Gastrocnemius medialis (tissue), 4 donors: ENCODE measurements around the gene SCARB2. TPM values are rescaled to one million over a fixed set of nuclear protein-coding genes. Genes with fewer than 3 reads are reported as not detected.
A peak's percentile ranks its signal among the peaks of the same experiment; 100 is the strongest.

ENCODE experiments used
- ATAC-seq, 2 donors: fragments of 150-250 bp; one replicate each; pipeline ENCODE4 v1.9.1; 2016
- DNase-seq, 2 donors: peaks; one replicate each; pipeline ENCODE4 v3.0.0-alpha.2; 2019
- H3K27ac ChIP-seq, 4 donors: fragments of 200-600 bp; sonication (generic); 1 replicate in 1 of 4; 2 replicates in 3 of 4; pipeline ENCODE4 v1.5.1; 2016 to 2018; ENCODE audit warnings: mild to moderate bottlenecking in 2 of 4, moderate library complexity in 1 of 4
- H3K27me3 ChIP-seq, 3 donors: fragments of 200-600 bp; sonication (generic) in 2 of 3; 1 replicate in 1 of 3; 2 replicates in 2 of 3; pipeline versions ENCODE4 v1.5.1 to v1.6.0; 2016 to 2019; ENCODE audit warnings: mild to moderate bottlenecking in 1 of 3, moderate library complexity in 1 of 3
- H3K36me3 ChIP-seq, 2 donors: fragments of 200-600 bp; sonication (generic) in 1 of 2; one replicate each; pipeline ENCODE4 v1.5.1; 2017 to 2018
- H3K4me1 ChIP-seq, 2 donors: fragments of 200-600 bp; sonication (generic) in 1 of 2; one replicate each; pipeline ENCODE4 v1.5.1; 2016 to 2017; ENCODE audit warnings: mild to moderate bottlenecking in 2 of 2
- H3K4me3 ChIP-seq, 4 donors: fragments of 200-600 bp; sonication (generic) in 3 of 4; 1 replicate in 1 of 4; 2 replicates in 3 of 4; pipeline ENCODE4 v1.5.1; 2016 to 2019; ENCODE audit warnings: mild to moderate bottlenecking in 2 of 4
- H3K9me3 ChIP-seq, 3 donors: fragments of 200-600 bp; sonication (generic) in 2 of 3; 1 replicate in 1 of 3; 2 replicates in 2 of 3; pipeline ENCODE4 v1.5.1; 2016 to 2019
- POLR2A ChIP-seq, 2 donors: fragments of 450-650 bp; IDR thresholded peaks; one replicate each; pipeline ENCODE4 v1.6.1; 2017; ENCODE audit warnings: antibody characterized with exemption in 2 of 2, mild to moderate bottlenecking in 2 of 2, moderate library complexity in 2 of 2
- in situ Hi-C, 4 donors: fragments of 200-750 bp; cut with MboI; loops; one replicate each; pipeline versions ENCODE4 v1.15.0 to v1.8.0; 2017; ENCODE audit warnings: low sequenced_read_pairs in 4 of 4
- intact Hi-C: fragments of 100-400 bp; cut with DNase I; formaldehyde crosslinking; loops from one replicate; pipeline ENCODE4 v1.15.1; 2023; ENCODE audit warnings: low total_unique reads
- total RNA-seq, 4 donors: library from RNA; depleted of rRNA; stranded (reverse); fragments of >200 nt; gene quantifications; one replicate each; pipeline versions ENCODE4 v1.1.0 to v1.2.3, GENCODE V29; 2016
- TF ChIP-seq, protein P1 (sequence below), 5 experiments: fragments of 450-650 bp in 3 of 5; fragments of 200-600 bp in 2 of 5; sonication (generic) in 2 of 5; IDR thresholded peaks in 4 of 5; conservative IDR thresholded peaks in 1 of 5; 1 replicate in 4 of 5; 2 replicates in 1 of 5; pipeline ENCODE4 v1.5.1; 2016 to 2019; ENCODE audit warnings: antibody characterized with exemption in 5 of 5, mild to moderate bottlenecking in 3 of 5, moderate library complexity in 3 of 5

SCARB2 gene
- total RNA-seq, 4 donors from 2014 or later, result 91.3 to 292 (median 186) TPM

- DNase-seq (no peak), ATAC-seq (no peak)
- in situ Hi-C loops, result loop anchor here (10.0 to 25.0 kb wide), 4 partner anchors 57 to 774 kb away; partner anchors contain the start of gene STBD1 (in 3 of the 4)
- Histone ChIP-seq H3K27me3 (no peaks in the 10 kb centered on the region), H3K4me3 (no peak overlapping the region), H3K27ac (peak overlapping the region; percentile 54 to 97 (median 96)), H3K9me3 (no peaks in the 10 kb centered on the region), H3K36me3 (peaks cover 0 to 31% of the 10 kb centered on the region in 2 donors), H3K4me1 (peaks cover 33 to 59% of the 10 kb centered on the region in 2 donors)
- TF ChIP-seq, protein P1, sequence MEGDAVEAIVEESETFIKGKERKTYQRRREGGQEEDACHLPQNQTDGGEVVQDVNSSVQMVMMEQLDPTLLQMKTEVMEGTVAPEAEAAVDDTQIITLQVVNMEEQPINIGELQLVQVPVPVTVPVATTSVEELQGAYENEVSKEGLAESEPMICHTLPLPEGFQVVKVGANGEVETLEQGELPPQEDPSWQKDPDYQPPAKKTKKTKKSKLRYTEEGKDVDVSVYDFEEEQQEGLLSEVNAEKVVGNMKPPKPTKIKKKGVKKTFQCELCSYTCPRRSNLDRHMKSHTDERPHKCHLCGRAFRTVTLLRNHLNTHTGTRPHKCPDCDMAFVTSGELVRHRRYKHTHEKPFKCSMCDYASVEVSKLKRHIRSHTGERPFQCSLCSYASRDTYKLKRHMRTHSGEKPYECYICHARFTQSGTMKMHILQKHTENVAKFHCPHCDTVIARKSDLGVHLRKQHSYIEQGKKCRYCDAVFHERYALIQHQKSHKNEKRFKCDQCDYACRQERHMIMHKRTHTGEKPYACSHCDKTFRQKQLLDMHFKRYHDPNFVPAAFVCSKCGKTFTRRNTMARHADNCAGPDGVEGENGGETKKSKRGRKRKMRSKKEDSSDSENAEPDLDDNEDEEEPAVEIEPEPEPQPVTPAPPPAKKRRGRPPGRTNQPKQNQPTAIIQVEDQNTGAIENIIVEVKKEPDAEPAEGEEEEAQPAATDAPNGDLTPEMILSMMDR (IDR thresholded peaks at IDR 0.05 in 4 of 5, conservative IDR thresholded peaks at IDR 0.05 in 1 of 5), result no peak
- no peak for TF ChIP-seq POLR2A (IDR thresholded peaks at IDR 0.05)
- intact Hi-C loops, result no loop called here
Observed at GRCh38 chr4:76188149-76188548, 25.5 kb downstream of the SCARB2 start.

GRCh38 chr4:76187152-76187551 is 26.5 kb downstream of the SCARB2 start:
- no peaks in the 10 kb centered on the region for H3K9me3 ChIP-seq
- no peaks in the 10 kb centered on the region for H3K27me3 ChIP-seq
- peaks cover 0 to 24% of the 10 kb centered on the region in 2 donors for H3K36me3 ChIP-seq
- peaks cover 33 to 49% of the 10 kb centered on the region in 2 donors for H3K4me1 ChIP-seq
- DNase-seq (no peak), ATAC-seq (peak; percentile 75 to 76)
- TF ChIP-seq POLR2A (IDR thresholded peaks at IDR 0.05), result no peak
- TF ChIP-seq, protein P1 (IDR thresholded peaks at IDR 0.05 in 4 of 5, conservative IDR thresholded peaks at IDR 0.05 in 1 of 5), result no peak
- H3K27ac ChIP-seq, result peak overlapping the region; percentile 54 to 97 (median 96)
- in situ Hi-C loops (loop anchor here (10.0 to 25.0 kb wide), 4 partner anchors 58 to 775 kb away; partner anchors contain the start of gene STBD1 (in 3 of the 4)), intact Hi-C loops (no loop called here)
- H3K4me3 ChIP-seq, result no peak overlapping the region

DNA sequence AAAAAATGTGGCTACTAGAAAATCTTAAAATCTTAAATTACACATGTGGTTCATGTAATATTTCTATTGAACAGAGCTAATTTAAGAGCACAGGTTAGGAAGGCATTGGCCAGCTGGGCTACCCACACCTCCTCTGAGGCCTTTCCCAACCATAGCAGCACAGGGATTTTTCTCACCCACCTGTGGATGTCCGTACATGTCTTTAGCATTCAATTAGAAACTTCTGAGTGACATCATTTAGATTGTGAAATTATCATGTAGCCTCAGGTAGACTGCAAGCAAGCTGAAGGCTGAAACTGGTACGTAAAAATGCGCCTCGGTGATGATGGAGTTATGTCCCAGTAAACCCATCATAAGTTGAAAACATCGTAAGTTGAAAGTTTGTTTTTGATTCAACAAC is 31.2 kb downstream of the SCARB2 start:
- intact Hi-C loops, result no loop called here
- Histone ChIP-seq H3K9me3 (no peaks in the 10 kb centered on the region), H3K36me3 (peaks cover 0 to 11% of the 10 kb centered on the region in 2 donors), H3K27ac (peak overlapping the region in 1 of 4 donors; percentile 12), H3K27me3 (no peaks in the 10 kb centered on the region), H3K4me3 (no peak overlapping the region), H3K4me1 (peaks cover 29 to 41% of the 10 kb centered on the region in 2 donors)
- no peak for DNase-seq
- in situ Hi-C loops, result loop anchor here (5.0 to 25.0 kb wide), 5 partner anchors 62 to 780 kb away; partner anchors contain the start of gene STBD1 (in 3 of the 4)
- no peak for ATAC-seq
- no peak for TF ChIP-seq POLR2A (IDR thresholded peaks at IDR 0.05)
- TF ChIP-seq, protein P1 (IDR thresholded peaks at IDR 0.05 in 4 of 5, conservative IDR thresholded peaks at IDR 0.05 in 1 of 5), result no peak

- Histone ChIP-seq H3K9me3 (no peaks in the 10 kb centered on the region), H3K4me3 (no peak overlapping the region), H3K27ac (peak overlapping the region; percentile 34 to 70 (median 56)), H3K4me1 (peaks cover 15 to 30% of the 10 kb centered on the region in 2 donors), H3K27me3 (no peaks in the 10 kb centered on the region), H3K36me3 (peaks cover 3 to 28% of the 10 kb centered on the region in 2 donors)
- ATAC-seq (peak; percentile 86 to 92), DNase-seq (peak; percentile 68 to 84)
- in situ Hi-C loops, result loop anchor here (5.0 to 25.0 kb wide), 5 partner anchors 65 to 783 kb away; partner anchors contain the start of gene STBD1 (in 3 of the 4)
- no peak for TF ChIP-seq POLR2A (IDR thresholded peaks at IDR 0.05)
- TF ChIP-seq, protein P1 (IDR thresholded peaks at IDR 0.05 in 4 of 5, conservative IDR thresholded peaks at IDR 0.05 in 1 of 5), result peak; percentile 89 to 96 (median 93)
- intact Hi-C loops, result loop anchor here (2.0 kb wide), 4 partner anchors 65 to 325 kb away; partner anchors contain the start of genes FAM47E and STBD1
Observed at GRCh38 chr4:76179398-76180318, 34.0 kb downstream of the SCARB2 start.
